GM21526 (cell line): ENCODE measurements around the gene ANKRD44.

Experiments used
- ATAC-seq: cut with Tn5 transposase; IDR thresholded peaks from one replicate; pipeline ENCODE4 v1.9.1; 2021; ENCODE audit warnings: moderate library complexity; ENCODE audit not compliant: unreplicated experiment, low FRiP score

The ANKRD44 gene

GRCh38 chr2:197131558-197131855, 179.1 kb downstream of the ANKRD44 start:
- ATAC-seq, result peak; percentile 83

GRCh38 chr2:197130318-197130717, 180.3 kb downstream of the ANKRD44 start:
- peak; percentile 69 for ATAC-seq

- ATAC-seq, result no peak
Measured at GRCh38 chr2:197128897-197129296, 181.7 kb downstream of the ANKRD44 start.

- ATAC-seq, result no peak
Measured at GRCh38 chr2:197128126-197128525, 182.5 kb downstream of the ANKRD44 start.

GRCh38 chr2:197126630-197127352, 183.8 kb downstream of the ANKRD44 start:
- no peak for ATAC-seq

GRCh38 chr2:197124639-197125390, 185.8 kb downstream of the ANKRD44 start:
- ATAC-seq, result no peak

GRCh38 chr2:197122821-197123220, 187.8 kb downstream of the ANKRD44 start:
- ATAC-seq, result no peak

GRCh38 chr2:197121756-197122385, 188.7 kb downstream of the ANKRD44 start:
- ATAC-seq, result no peak

- no peak for ATAC-seq
Measured at GRCh38 chr2:197121255-197121654, 189.3 kb downstream of the ANKRD44 start.

GRCh38 chr2:197116306-197116879, 194.2 kb downstream of the ANKRD44 start:
- no peak for ATAC-seq

GRCh38 chr2:197115325-197115724, 195.3 kb downstream of the ANKRD44 start:
- ATAC-seq, result no peak

- ATAC-seq, result no peak
Measured at GRCh38 chr2:197113275-197113711, 197.3 kb downstream of the ANKRD44 start.

GRCh38 chr2:197109326-197109725, 201.3 kb downstream of the ANKRD44 start:
- no peak for ATAC-seq

- ATAC-seq, result no peak
Measured at GRCh38 chr2:197108758-197109157, 201.8 kb downstream of the ANKRD44 start.

GRCh38 chr2:197107291-197108269, 203.0 kb downstream of the ANKRD44 start:
- ATAC-seq, result no peak

- ATAC-seq, result no peak
Measured at GRCh38 chr2:197103363-197103762, 207.2 kb downstream of the ANKRD44 start.

- no peak for ATAC-seq
Measured at GRCh38 chr2:197102231-197102630, 208.3 kb downstream of the ANKRD44 start.

GRCh38 chr2:197101519-197101918, 209.1 kb downstream of the ANKRD44 start:
- ATAC-seq, result no peak

- ATAC-seq, result no peak
Measured at GRCh38 chr2:197097578-197098366, 212.8 kb downstream of the ANKRD44 start.
